ENCODE data around the gene WNK1.
"Not testable (repeated sequence)": the region's sequence is repeated elsewhere in the genome, so short reads cannot be mapped to it uniquely, and the experiment has no call there.

Gene WNK1

DNA sequence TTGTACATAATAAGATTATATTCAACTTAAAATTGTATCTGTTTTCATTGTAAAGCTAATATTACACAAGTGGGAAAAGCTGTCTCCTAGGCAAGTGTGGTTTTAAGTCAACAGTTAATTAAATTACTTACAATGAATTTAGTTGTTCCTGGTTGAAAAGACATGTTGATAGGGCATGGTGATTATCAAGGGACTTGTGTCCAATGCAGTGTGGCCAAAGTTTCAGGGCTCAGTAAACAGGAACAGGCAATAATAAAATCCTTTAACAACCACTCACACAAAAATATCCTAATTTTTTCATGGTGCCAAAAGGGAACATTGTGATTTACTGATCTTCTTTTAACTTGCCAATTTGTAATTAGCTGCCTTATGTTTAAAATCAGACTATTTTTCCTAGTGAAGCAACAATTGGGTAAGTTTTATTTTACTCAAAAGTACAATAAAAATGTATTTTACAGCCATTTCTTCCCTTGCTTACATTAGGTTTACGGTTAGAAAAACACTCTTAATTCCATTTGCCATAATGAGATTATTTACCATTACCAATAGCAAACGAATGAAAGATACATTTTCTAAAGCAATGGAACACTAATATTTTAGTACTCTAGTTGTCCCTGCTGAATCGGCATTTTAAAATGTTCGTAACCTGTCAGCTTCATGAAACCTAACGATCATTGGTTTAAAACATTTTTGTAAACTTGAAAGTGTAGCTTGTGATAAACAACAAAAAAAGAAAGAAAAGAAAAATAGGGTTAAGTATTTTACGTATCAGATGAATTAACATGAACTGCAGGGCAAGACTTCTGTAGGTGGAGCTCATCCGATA lies 1.8 kb upstream of the WNK1 start:
- no peak for DNase-seq

DNA sequence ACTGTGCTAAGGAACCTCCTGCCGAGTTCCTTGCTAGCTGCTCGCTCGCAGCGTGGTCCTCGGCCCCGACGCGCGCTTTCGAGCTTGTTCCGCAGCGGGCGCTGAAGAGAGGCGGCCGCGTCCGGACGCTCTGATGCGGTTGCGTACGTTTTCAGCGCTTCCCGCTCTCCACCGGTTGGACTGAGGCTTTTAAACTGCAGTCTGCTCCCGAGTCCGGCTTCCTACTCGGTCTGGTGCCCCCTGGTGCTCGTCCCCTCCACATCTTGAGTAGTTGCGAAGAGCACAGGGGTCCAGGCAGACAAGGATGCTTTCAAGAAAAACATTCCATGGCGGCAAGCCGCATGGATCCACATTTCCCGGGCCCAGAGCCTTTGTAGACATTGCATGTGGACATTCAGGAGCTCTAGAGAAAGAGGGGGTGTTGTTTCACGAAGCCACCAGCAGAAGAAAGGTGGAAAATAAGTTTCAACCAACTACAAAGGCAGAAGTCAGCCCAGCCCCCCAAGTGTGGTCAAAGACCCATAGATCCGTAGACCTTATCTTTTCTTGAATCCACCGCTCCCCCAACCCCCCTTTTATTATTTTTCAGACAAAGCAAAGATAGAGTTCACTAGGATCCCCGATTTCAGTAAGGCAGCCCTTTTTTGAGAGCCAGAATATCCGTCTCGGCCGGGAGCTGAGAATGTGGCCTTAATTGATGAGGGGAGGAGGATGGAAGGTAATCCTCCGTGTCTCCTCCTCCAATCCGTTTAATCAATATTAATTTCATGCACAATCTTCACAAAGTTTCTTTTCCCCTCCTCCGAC lies 984 bp upstream of the WNK1 start:
- DNase-seq = peak; percentile 97

- DNase-seq = peak; percentile 51
Observed at GRCh38 chr12:752695-753610, 574 bp downstream of the WNK1 start.

- peak; percentile 28 for DNase-seq
Observed at GRCh38 chr12:753611-754472, 1.5 kb downstream of the WNK1 start.

- no peak for DNase-seq
Observed at GRCh38 chr12:754473-754820, 2.1 kb downstream of the WNK1 start.

GRCh38 chr12:754851-755562 lies 2.6 kb downstream of the WNK1 start:
- DNase-seq = peak; percentile 73

GRCh38 chr12:759628-760027 lies 7.2 kb downstream of the WNK1 start:
- DNase-seq = no peak

DNA sequence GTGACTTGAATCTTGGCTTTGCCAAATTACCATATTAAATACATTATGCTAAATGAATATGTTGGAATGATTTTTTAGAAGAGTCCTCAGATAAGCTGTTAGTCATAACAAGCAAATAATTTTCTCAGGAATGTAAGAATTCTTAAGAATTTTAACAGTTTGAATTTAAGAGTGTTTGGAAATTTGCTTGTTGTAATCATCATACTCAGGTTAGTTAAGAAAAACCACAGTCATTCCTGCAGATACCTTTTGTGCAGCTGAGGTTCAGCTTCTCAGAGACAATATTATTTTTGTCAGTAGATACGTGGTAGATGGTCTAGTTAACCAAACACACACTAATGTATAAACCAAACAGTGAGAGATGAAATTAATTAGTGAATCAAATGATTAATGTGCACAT lies 8.9 kb downstream of the WNK1 start:
- peak; percentile 43 for DNase-seq

DNA sequence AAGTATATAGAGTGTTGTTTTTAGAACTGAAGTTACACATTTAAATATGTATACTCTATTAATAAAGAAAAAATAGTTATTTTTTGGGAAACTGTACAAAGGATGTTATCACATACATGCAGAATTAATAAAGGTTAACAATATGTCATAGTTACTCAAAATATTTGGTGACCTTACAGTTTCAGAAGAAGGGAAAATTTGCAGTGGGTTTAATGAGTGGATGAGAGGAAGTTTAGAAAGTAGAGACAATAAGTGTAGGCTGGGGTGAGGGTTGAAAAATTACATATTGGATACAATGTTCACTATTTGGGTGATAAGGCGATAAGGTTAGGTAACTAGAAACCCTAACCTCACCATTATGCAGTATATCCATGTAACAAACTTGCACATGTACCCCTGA lies 13.5 kb downstream of the WNK1 start:
- no peak for DNase-seq

DNA sequence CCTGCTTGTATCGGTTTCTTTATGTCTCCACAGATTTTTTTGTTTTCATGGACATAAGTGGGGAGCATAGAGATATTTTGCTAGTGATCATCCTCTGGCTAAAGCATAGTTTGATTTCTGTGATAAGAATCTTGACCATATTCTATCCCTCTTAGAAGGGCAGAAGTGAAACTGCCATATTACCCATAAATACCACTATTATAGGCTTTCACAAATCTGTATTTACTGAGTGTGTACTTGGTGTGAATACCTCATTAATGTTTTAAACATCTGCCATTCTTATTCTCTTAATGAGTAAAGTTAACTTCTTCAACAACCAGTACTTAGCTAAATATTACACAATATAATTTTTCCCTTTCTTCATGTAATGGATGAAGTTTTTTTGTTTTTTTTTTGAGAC lies 16.1 kb downstream of the WNK1 start:
- DNase-seq = no peak

GRCh38 chr12:770479-770878 lies 18.1 kb downstream of the WNK1 start:
- peak; percentile 27 for DNase-seq

GRCh38 chr12:772056-772697 lies 19.8 kb downstream of the WNK1 start:
- DNase-seq = no peak

- no peak for DNase-seq
Observed at GRCh38 chr12:774051-774614, 21.8 kb downstream of the WNK1 start.

DNA sequence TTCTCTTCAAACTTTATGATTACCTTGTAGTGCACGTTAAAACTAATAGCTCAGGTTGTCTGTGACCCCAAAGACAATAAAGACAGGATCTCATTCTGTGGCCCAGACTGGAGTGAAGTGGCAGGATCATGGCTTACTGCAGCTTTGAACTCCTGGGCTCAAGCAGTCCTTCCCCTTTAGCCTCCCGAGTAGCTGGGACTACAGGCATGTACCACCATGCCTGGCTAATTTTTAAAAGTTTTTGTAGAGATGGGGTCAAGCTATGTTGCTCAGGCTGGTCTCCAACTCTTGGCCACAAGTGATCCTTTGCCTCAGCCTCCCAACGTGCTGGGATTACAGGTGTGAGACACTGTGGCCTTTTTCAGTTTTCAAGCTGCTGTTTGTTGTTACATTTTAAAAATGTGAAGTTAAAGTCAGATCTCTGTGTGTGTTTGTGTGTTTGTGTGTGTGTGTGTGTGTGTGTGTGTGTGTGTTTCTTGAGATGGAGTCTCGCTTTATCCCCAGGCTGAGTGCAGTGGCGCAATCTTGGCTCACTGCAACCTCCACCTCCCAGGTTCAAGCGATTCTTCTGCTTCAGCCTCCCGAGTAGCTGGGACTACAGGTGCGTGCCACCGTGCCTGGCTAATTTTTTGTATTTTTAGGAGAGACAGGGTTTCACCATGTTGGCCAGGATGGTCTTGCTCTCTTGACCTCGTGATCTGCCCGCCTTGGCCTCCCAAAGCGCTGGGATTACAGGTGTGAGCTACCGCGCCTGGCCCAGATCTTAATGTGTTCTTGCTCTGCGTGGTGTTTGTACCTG lies 23.8 kb downstream of the WNK1 start:
- not testable (repeated sequence) for DNase-seq

GRCh38 chr12:776772-777373 lies 24.5 kb downstream of the WNK1 start:
- not testable (repeated sequence) for DNase-seq

DNA sequence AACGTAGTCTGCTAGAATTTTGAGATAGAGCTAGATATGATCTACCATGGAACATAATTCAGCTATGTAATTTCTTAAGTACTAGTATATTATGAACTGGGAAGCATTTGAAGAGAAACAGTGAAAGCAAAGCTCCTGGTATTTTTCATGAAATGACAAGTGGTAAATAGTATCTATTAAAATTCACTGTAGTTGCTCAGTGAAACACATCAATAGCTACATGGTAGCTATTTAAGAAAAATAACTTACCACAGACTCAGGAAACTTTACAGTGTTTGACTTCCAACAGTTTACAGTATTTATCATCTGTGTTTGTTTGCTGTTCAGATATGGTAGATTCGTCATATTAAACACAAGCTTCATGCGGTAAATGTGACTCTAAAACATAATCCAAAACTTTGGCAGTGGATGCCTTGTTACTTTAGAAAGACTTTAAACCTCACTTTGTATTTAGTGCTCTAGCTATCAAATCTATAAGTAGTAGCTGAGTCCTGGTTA lies 25.2 kb downstream of the WNK1 start:
- no peak for DNase-seq

DNA sequence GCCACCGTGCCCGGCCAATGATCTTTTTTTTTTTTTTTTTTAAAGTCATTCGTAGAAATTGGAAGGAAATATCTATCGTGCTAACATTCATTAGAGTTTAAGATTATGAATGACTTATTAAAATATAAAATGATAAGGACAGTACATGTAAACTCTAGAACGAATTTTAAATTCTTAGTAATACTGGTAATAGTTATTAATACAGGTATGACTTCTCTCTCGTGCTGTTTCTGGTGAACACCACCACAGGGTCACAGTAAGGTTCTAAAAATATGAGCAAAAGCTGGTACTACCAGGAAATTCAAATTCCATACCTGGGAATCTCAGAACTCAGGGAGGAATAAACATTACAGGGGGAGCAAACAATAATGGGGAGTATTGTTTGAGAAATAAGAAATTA lies 26.2 kb downstream of the WNK1 start:
- DNase-seq = no peak

GRCh38 chr12:779745-780734 lies 27.7 kb downstream of the WNK1 start:
- peak; percentile 83 for DNase-seq

Measured in fibroblast of skin of right biceps (primary cell).